ENCODE measurements around the gene RAD51B.

RAD51B gene

DNA sequence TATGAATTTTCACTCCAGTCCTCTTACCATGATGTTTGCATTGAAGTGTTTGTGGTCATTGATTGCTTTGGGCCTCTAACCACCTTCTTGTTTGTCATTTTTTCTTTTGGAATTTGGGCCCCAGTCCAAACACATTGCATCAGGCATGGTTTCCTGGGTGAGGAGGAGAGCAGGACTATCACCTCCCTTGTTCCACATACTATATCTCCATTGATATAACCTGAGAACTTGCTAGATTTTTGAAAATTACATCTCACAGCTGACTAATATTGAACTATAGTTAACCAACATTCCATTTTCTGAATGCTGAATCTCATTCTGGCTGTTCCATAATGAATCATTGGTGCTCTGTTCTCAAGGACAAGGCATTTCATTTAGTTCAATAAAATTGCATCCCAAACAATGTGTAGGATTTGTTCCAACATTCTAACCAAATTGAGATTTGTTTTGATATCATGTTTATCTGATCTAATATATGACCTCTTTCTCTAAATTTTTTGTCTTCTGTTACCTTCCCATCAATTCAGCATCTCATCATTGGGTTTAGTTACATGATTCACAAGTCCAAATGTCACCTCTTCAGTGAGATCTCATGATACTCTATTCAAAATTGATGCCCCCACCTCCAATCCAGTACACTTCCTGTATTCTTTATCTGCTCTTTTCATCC, 644.3 kb downstream of the RAD51B start:
- Histone ChIP-seq H3K36me3 (0 out of 22 replicates have a peak, but pooled peaks cover 0 to 11% (median 0%) of the 10 kb centered on the region in 11 experiments), H3K4me1 (peaks cover 19 to 67% (median 45%) of the 10 kb centered on the region in 10 experiments), H3K4me2 (peak overlapping the region in 4 of 11 experiments; percentile 45 to 74 (median 48); a peak in 5 of 22 replicates), H4K20me1 (no peaks in the 10 kb centered on the region), H3K9me3 (replicated peaks in 1 of 11) (peaks cover 0 to 5% (median 0%) of the 10 kb centered on the region in 11 experiments; a peak in 1 of 22 replicates), H3K27ac (peak overlapping the region in 1 of 11 experiments; percentile 6; a peak in 1 of 22 replicates), H3K27me3 (no peaks in the 10 kb centered on the region), H3K4me3 (no peak overlapping the region), H3K9ac (no peak overlapping the region)
- no peak for TF ChIP-seq Cebpa-rat (IDR thresholded peaks at IDR 0.05)

DNA sequence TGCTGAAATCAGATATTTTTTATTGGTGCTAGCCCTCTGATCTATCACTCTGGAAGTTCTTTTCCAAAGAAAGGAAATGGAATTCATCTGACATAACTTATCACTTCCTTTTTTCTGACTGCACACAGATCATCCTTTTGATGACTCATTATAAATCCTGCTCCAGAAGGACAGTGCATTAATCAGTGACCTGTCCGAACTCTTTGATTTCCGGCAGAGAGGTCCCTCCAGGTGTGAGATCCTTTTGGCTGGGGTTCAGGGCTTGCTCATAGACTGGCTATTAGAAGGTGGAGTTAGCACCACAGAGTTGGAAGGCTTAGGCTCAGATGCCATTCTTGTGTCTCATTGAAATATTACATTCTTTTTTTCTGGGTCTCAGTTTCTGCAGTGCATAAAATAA, 645.1 kb downstream of the RAD51B start:
- no peaks in the 10 kb centered on the region for H3K27me3 ChIP-seq
- peaks cover 0 to 5% (median 0%) of the 10 kb centered on the region in 11 experiments; a peak in 1 of 22 replicates for H3K9me3 ChIP-seq (replicated peaks in 1 of 11)
- H3K4me3 ChIP-seq = no peak overlapping the region
- H3K27ac ChIP-seq = 0 out of 22 replicates have a peak overlapping the region, but pooled peaks of 1 of the 11 experiments have one; percentile 6
- peaks cover 22 to 67% (median 45%) of the 10 kb centered on the region in 10 experiments for H3K4me1 ChIP-seq
- no peaks in the 10 kb centered on the region for H4K20me1 ChIP-seq
- no peak for TF ChIP-seq Cebpa-rat (IDR thresholded peaks at IDR 0.05)
- H3K36me3 ChIP-seq = 0 out of 22 replicates have a peak, but pooled peaks cover 0 to 11% (median 0%) of the 10 kb centered on the region in 11 experiments
- H3K4me2 ChIP-seq = peak overlapping the region in 9 of 11 experiments; percentile 9 to 74 (median 45); a peak in 12 of 22 replicates
- H3K9ac ChIP-seq = no peak overlapping the region

DNA sequence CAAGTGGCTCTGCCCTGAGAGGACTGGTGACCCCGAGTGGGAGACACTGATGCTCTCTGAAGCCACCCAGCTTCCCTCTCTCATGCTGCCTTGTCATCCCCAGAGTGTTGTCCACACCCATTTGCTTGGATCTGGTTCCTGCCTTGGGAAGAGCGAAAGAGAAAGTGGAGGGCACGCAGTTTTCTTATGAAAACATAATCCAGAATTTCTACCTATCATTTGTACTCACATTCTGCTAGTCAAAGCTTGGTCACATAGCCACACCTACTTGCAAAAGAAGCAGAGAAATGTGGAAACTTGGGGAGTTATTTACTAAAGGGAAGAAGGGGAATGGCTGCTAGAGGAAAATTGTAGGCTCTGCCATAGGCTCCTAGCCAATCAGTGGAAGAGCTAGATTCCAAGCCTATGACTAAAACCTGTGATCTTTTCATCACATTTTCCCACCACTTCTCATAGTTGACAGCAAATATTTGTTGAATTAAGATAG, 647.0 kb downstream of the RAD51B start:
- Histone ChIP-seq H3K36me3 (no peaks in the 10 kb centered on the region), H3K9me3 (replicated peaks in 1 of 11) (no peaks in the 10 kb centered on the region), H3K27ac (0 out of 22 replicates have a peak overlapping the region, but pooled peaks of 1 of the 11 experiments have one; percentile 31), H3K4me1 (peaks cover 39 to 71% (median 53%) of the 10 kb centered on the region in 10 experiments), H3K4me2 (peak overlapping the region in 5 of 11 experiments; percentile 21 to 63 (median 30); a peak in 10 of 22 replicates), H3K9ac (no peak overlapping the region), H3K4me3 (no peak overlapping the region), H4K20me1 (no peaks in the 10 kb centered on the region), H3K27me3 (no peaks in the 10 kb centered on the region)
- TF ChIP-seq Cebpa-rat (IDR thresholded peaks at IDR 0.05) = no peak

DNA sequence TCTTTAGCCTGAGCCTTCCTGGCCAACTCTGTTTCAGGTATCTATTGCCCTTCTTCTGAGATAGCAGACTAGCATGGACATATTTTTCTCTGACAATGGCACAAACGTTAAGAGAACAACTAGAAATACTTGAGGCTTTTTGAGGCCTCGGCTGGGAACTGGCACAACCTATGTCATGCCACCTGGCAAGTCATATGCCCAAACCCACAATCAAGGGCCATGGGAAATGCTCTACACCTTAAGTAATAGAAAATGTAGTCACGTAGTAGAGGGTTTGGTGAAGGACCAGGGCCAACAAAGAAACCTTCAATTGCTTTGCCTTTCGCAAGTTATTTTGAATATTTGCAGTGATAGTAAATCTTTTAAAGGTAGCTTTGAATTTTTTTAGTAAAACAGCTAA, 647.8 kb downstream of the RAD51B start:
- no peak overlapping the region for H3K27ac ChIP-seq
- no peak for TF ChIP-seq Cebpa-rat (IDR thresholded peaks at IDR 0.05)
- no peak overlapping the region for H3K9ac ChIP-seq
- peak overlapping the region in 2 of 11 experiments; percentile 1 to 2; a peak in 1 of 22 replicates for H3K4me2 ChIP-seq
- no peaks in the 10 kb centered on the region for H3K36me3 ChIP-seq
- no peaks in the 10 kb centered on the region for H3K9me3 ChIP-seq (replicated peaks in 1 of 11)
- no peaks in the 10 kb centered on the region for H4K20me1 ChIP-seq
- no peaks in the 10 kb centered on the region for H3K27me3 ChIP-seq
- no peak overlapping the region for H3K4me3 ChIP-seq
- peaks cover 48 to 80% (median 62%) of the 10 kb centered on the region in 10 experiments for H3K4me1 ChIP-seq

DNA sequence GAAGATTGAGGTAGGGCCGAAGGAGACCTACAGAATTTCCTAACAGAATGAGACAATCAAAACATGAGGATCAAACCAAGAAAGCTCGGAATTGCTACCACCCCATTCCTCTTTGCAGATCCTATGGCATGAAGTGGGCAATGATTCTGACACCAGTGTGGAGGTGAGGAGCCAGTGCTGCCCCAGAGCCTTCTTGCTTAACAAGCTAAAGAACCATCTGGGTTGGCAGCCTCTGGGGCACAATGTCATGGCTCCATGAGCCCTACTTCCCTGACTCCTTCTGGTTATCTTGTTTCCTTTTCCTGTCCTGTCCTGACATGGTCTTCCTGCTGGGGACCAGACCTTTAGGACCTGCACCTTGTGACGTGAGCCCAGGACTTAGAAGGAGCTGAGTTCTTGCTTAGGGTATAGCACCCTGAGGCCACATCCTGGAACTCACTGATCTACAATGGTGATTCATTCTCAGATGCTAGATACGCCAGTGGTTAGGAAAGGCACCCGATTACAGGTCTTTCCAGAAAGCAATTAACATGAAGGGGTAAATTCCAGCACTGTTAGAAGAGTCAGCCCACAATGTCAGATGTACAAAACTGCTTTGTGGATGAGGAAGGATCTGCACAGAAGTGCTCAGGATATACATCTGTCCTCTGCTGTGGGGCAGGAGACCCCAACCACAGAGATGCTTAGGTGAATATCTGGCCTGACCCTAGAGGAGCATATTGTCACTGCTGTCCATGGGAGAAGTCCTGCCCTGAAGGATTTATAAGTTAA, 649.0 kb downstream of the RAD51B start:
- peak overlapping the region; percentile 22 to 93 (median 81); a peak in 21 of 22 replicates for H3K4me2 ChIP-seq
- H3K9ac ChIP-seq = 0 out of 22 replicates have a peak overlapping the region, but pooled peaks of 2 of the 11 experiments have one; percentile 9 to 83
- H3K36me3 ChIP-seq = no peaks in the 10 kb centered on the region
- no peaks in the 10 kb centered on the region for H3K27me3 ChIP-seq
- no peaks in the 10 kb centered on the region for H3K9me3 ChIP-seq (replicated peaks in 1 of 11)
- no peak overlapping the region for H3K4me3 ChIP-seq
- peaks cover 60 to 92% (median 74%) of the 10 kb centered on the region in 10 experiments for H3K4me1 ChIP-seq
- no peaks in the 10 kb centered on the region for H4K20me1 ChIP-seq
- peak overlapping the region; percentile 7 to 100 (median 97); a peak in 18 of 22 replicates for H3K27ac ChIP-seq
- TF ChIP-seq Cebpa-rat (IDR thresholded peaks at IDR 0.05) = no peak

DNA sequence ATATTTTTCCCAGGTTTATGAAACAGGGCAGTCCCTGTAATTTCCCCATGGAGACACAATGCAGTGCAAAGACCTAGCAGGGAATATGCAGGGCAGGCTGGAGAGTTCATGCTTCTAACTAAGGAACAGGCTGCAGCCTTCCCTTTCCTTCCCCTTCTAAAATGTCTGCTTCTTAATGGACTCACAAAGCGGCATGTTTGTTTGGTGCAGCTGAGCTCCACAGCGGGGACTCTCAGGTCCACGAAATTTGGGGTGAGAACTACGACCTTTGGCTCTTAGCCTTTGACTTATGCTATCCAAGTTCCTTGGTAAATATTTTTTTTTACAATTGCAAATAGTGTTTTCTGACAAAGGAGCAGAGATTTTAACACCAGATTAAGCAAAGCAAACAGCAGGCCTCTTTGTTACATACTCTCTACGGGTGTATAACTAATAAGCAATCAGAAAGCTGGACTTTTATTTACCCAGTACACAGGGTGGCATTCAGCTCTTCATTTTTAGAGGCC, 649.7 kb downstream of the RAD51B start:
- Histone ChIP-seq H3K27ac (peak overlapping the region; percentile 7 to 100 (median 97); a peak in 16 of 22 replicates), H3K4me1 (peaks cover 66 to 94% (median 80%) of the 10 kb centered on the region in 10 experiments), H3K27me3 (no peaks in the 10 kb centered on the region), H4K20me1 (no peaks in the 10 kb centered on the region), H3K4me2 (peak overlapping the region; percentile 26 to 93 (median 84); a peak in 19 of 22 replicates), H3K9me3 (replicated peaks in 1 of 11) (peaks cover 0 to 2% (median 0%) of the 10 kb centered on the region in 11 experiments; a peak in 1 of 22 replicates), H3K36me3 (no peaks in the 10 kb centered on the region), H3K9ac (peak overlapping the region in 4 of 11 experiments; percentile 9 to 83 (median 56); a peak in 2 of 22 replicates), H3K4me3 (no peak overlapping the region)
- TF ChIP-seq Cebpa-rat (IDR thresholded peaks at IDR 0.05) = no peak

DNA sequence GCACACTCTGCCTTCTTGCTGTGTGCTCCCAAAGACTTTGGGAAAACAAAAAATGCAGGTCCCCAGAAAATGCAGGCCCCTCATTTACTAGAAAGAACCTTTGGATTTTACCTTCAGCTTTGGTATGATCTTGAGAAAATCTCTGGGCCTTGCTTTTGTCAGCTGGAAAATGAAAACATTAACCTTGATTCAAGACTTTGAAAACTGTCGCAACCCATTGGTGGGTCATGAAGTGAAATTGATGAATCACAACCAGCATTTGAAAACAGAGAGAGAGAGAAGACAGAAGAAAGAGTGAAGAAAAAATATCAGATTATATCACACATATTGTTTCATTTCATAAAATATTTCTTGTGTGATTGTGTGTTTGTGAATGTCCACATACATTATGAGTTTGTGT, 650.8 kb downstream of the RAD51B start:
- Histone ChIP-seq H3K4me1 (peaks cover 68 to 94% (median 81%) of the 10 kb centered on the region in 10 experiments), H3K9ac (peak overlapping the region in 8 of 11 experiments; percentile 21 to 84 (median 80); a peak in 10 of 22 replicates), H3K27me3 (no peaks in the 10 kb centered on the region), H3K4me2 (peak overlapping the region; percentile 74 to 93 (median 86)), H4K20me1 (no peaks in the 10 kb centered on the region), H3K27ac (peak overlapping the region; percentile 31 to 100 (median 99); a peak in 20 of 22 replicates), H3K36me3 (no peaks in the 10 kb centered on the region; a peak in 1 of 22 replicates), H3K4me3 (no peak overlapping the region), H3K9me3 (replicated peaks in 1 of 11) (peaks cover 0 to 5% (median 0%) of the 10 kb centered on the region in 11 experiments; a peak in 2 of 22 replicates)
- no peak for TF ChIP-seq Cebpa-rat (IDR thresholded peaks at IDR 0.05)
